ENCODE measurements around the gene PSD2. TPM values are rescaled to one million over a fixed set of nuclear protein-coding genes. Genes with fewer than 3 reads are reported as not detected.

The PSD2 gene
- total and polyA plus RNA-seq, 12 donors = 0.03 to 0.09 (median 0.08) TPM; not detected in 9

GRCh38 chr5:139775872-139776271 lies 19.7 kb upstream of the PSD2 start:
- ATAC-seq (no peak), DNase-seq (no peak)
- Histone ChIP-seq H3K27ac (no peak overlapping the region), H3K36me3 (no peaks in the 10 kb centered on the region), H3K4me1 (peaks cover 0 to 19% (median 11%) of the 10 kb centered on the region in 9 donors), H3K4me3 (no peak overlapping the region), H3K9me3 (no peaks in the 10 kb centered on the region), H3K27me3 (no peaks in the 10 kb centered on the region)
- intact Hi-C loops (cut with DNase I) = no loop called here
- no peak for TF ChIP-seq CTCF (IDR thresholded peaks at IDR 0.05)
- WGBS, 2 donors = 81 to 84% methylated on average over 7 of the region's 7 CpGs

DNA sequence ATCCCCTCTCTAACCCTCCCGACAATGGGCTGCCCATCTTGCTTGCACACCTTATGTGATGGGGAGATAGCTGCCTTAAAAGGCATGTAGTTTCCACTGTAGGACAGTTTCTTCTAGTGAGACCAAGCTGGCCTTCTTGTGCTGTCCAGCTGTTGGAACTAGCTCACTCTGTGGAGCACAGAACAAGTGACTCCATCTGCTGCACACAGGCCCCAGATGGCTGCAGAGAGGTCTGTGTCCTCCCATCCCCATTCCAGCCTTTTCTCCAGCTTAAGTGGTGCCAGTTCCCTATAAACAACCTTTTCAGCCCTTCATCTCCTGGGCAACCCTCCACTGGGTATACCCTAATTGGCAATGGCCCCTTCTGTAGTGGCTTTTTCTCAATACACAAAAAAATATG lies 18.7 kb upstream of the PSD2 start:
- TF ChIP-seq CTCF (IDR thresholded peaks at IDR 0.05) = no peak
- H3K4me1 ChIP-seq = peaks cover 0 to 15% (median 10%) of the 10 kb centered on the region in 9 donors
- intact Hi-C loops (cut with DNase I) = no loop called here
- H3K4me3 ChIP-seq = no peak overlapping the region
- H3K36me3 ChIP-seq = no peaks in the 10 kb centered on the region
- no peaks in the 10 kb centered on the region for H3K9me3 ChIP-seq
- no peaks in the 10 kb centered on the region for H3K27me3 ChIP-seq
- 96 to 97% methylated on average over 1 of the region's 1 CpG for WGBS, 2 donors
- ATAC-seq (no peak), DNase-seq (no peak)
- no peak overlapping the region for H3K27ac ChIP-seq

- TF ChIP-seq CTCF (IDR thresholded peaks at IDR 0.05) = no peak
- no peaks in the 10 kb centered on the region for H3K9me3 ChIP-seq
- no peak overlapping the region for H3K27ac ChIP-seq
- peaks cover 0 to 10% (median 4%) of the 10 kb centered on the region in 9 donors for H3K4me1 ChIP-seq
- peaks cover 0 to 17% (median 0%) of the 10 kb centered on the region in 7 donors for H3K27me3 ChIP-seq
- ATAC-seq = no peak
- H3K4me3 ChIP-seq = no peak overlapping the region
- H3K36me3 ChIP-seq = no peaks in the 10 kb centered on the region
- DNase-seq = no peak
- 72 to 74% methylated on average over 7 of the region's 7 CpGs for WGBS, 2 donors
- intact Hi-C loops (cut with DNase I) = loop anchor here in 1 of 10 donors (10.0 kb wide), 1 partner anchor 371 kb away; no protein-coding TSS in a partner anchor
Observed at GRCh38 chr5:139783436-139783965, 12.1 kb upstream of the PSD2 start.

- WGBS, 2 donors = 93 to 97% methylated on average over 3 of the region's 3 CpGs
- H3K27ac ChIP-seq = no peak overlapping the region
- intact Hi-C loops (cut with DNase I) = loop anchor here in 2 of 10 donors (2.0 to 10.0 kb wide), 2 partner anchors 180 to 370 kb away; no protein-coding TSS in a partner anchor
- ATAC-seq (no peak), DNase-seq (no peak)
- H3K9me3 ChIP-seq = no peaks in the 10 kb centered on the region
- no peak overlapping the region for H3K4me3 ChIP-seq
- TF ChIP-seq CTCF (IDR thresholded peaks at IDR 0.05) = no peak
- H3K27me3 ChIP-seq = peaks cover 0 to 20% (median 0%) of the 10 kb centered on the region in 7 donors
- H3K36me3 ChIP-seq = no peaks in the 10 kb centered on the region
- peaks cover 0 to 14% (median 7%) of the 10 kb centered on the region in 9 donors for H3K4me1 ChIP-seq
Observed at GRCh38 chr5:139784488-139784887, 11.1 kb upstream of the PSD2 start.
